HepG2 (cell line): ENCODE results near the gene ZC3H18. TPM values are rescaled to one million over a fixed set of nuclear protein-coding genes. Genes with fewer than 3 reads are reported as not detected.
A peak's percentile ranks its signal among the peaks of the same experiment; 100 is the strongest.

ENCODE experiments used
- BCL3 ChIP-seq: sonication (generic); formaldehyde crosslinking; IDR thresholded peaks from 2 replicates; pipeline ENCODE4 v1.5.1; 2020; ENCODE audit warnings: mild to moderate bottlenecking, missing genetic modification reagents, moderate library complexity
- CCDC6 ChIP-seq: sonication (generic); formaldehyde crosslinking; IDR thresholded peaks from 2 replicates; pipeline ENCODE4 v1.8.1; 2022; ENCODE audit warnings: mild to moderate bottlenecking, missing genetic modification reagents, moderate library complexity
- GPN1 ChIP-seq: sonication (generic); formaldehyde crosslinking; IDR thresholded peaks from 2 replicates; pipeline ENCODE4 v1.5.1; 2020; ENCODE audit warnings: missing genetic modification reagents, borderline replicate concordance
- HNF1A ChIP-seq, 2 experiments: sonication (generic) in 1 of 2; formaldehyde crosslinking in 1 of 2; IDR thresholded peaks; 2 replicates each; pipeline versions ENCODE4 v1.4.0 to v1.6.1; 2016 to 2020; ENCODE audit warnings: borderline replicate concordance in 1 of 2, low read depth in 1 of 2, mild to moderate bottlenecking in 1 of 2, missing genetic modification reagents in 1 of 2
- HOXA9 ChIP-seq: sonication (generic); formaldehyde crosslinking; IDR thresholded peaks from 2 replicates; pipeline ENCODE4 v1.8.1; 2022; ENCODE audit warnings: missing genetic modification reagents, mild to moderate bottlenecking, moderate library complexity, borderline replicate concordance
- NCOA1 ChIP-seq: sonication (generic); formaldehyde crosslinking; IDR thresholded peaks from 2 replicates; pipeline ENCODE4 v1.9.0; 2021; ENCODE audit warnings: missing genetic modification reagents
- RBM22 ChIP-seq: fragments of 200-400 bp; formaldehyde crosslinking; optimal IDR thresholded peaks from 2 replicates; pipeline ENCODE3; 2017; ENCODE audit warnings: mild to moderate bottlenecking, low read length, moderate library complexity
- RELA ChIP-seq: sonication (generic); formaldehyde crosslinking; IDR thresholded peaks from 2 replicates; pipeline ENCODE4 v1.4.0; 2020; ENCODE audit warnings: missing genetic modification reagents
- SKIL ChIP-seq: sonication (generic); formaldehyde crosslinking; IDR thresholded peaks from 2 replicates; pipeline ENCODE4 v1.8.0; 2022; ENCODE audit warnings: missing genetic modification reagents, mild to moderate bottlenecking, moderate library complexity, borderline replicate concordance
- SRY ChIP-seq: sonication (generic); formaldehyde crosslinking; IDR thresholded peaks from 2 replicates; pipeline ENCODE4 v1.8.0; 2022; ENCODE audit warnings: mild to moderate bottlenecking, missing genetic modification reagents
- ZBTB7B ChIP-seq: sonication (generic); formaldehyde crosslinking; IDR thresholded peaks from 2 replicates; pipeline ENCODE4 v1.4.0; 2020; ENCODE audit warnings: missing genetic modification reagents
- ZFP41 ChIP-seq: sonication (generic); formaldehyde crosslinking; IDR thresholded peaks from 2 replicates; pipeline ENCODE4 v1.4.0; 2020; ENCODE audit warnings: mild to moderate bottlenecking, missing genetic modification reagents, borderline replicate concordance
- ZMYM2 ChIP-seq: sonication (generic); formaldehyde crosslinking; IDR thresholded peaks from 2 replicates; pipeline ENCODE4 v1.8.0; 2022; ENCODE audit warnings: mild to moderate bottlenecking, missing genetic modification reagents
- ZNF414 ChIP-seq: sonication (generic); formaldehyde crosslinking; IDR thresholded peaks from 2 replicates; pipeline ENCODE4 v1.5.0; 2020; ENCODE audit warnings: missing genetic modification reagents
- ZNF740 ChIP-seq: sonication (generic); formaldehyde crosslinking; IDR thresholded peaks from 2 replicates; pipeline ENCODE4 v1.4.0; 2020; ENCODE audit warnings: missing genetic modification reagents
- ZSCAN29 ChIP-seq: sonication (generic); formaldehyde crosslinking; conservative IDR thresholded peaks from 2 replicates; pipeline ENCODE4 v1.4.0; 2020; ENCODE audit warnings: mild to moderate bottlenecking, missing genetic modification reagents
- polyA plus RNA-seq, 8 experiments: library from polyadenylated mRNA; depleted of rRNA in 3 of 8; stranded (reverse) in 7 of 8; unstranded in 1 of 8; fragments of >200 nt; fragmentation: Illumina TruSeq in 4 of 8; extraction: Trizol in 4 of 8; gene quantifications; 2 replicates each; pipeline versions ENCODE4 v1.2.1 to v1.2.3, GENCODE V29; 2011 to 2016; ENCODE audit warnings: low read depth in 4 of 8, missing spikeins in 1 of 8, mixed read lengths in 1 of 8; ENCODE audit not compliant: insufficient read depth in 1 of 8
- total RNA-seq, 5 experiments: library from RNA; depleted of rRNA; stranded (reverse); fragments of >200 nt; fragmentation: Illumina TruSeq; extraction: Trizol; gene quantifications; 2 replicates each; pipeline ENCODE4 v1.2.3, GENCODE V29; 2016; ENCODE audit warnings: low read depth in 1 of 5
- TF ChIP-seq, protein P1 (sequence below): sonication (generic); formaldehyde crosslinking; IDR thresholded peaks from 2 replicates; pipeline ENCODE4 v1.4.0; 2020; ENCODE audit warnings: missing genetic modification reagents

The ZC3H18 gene
- total and polyA plus RNA-seq, 2 of the 13 experiments (the other 11 are each of a cell fraction or from before 2014, with no cell fraction given): 11.2 to 27.4 TPM

DNA sequence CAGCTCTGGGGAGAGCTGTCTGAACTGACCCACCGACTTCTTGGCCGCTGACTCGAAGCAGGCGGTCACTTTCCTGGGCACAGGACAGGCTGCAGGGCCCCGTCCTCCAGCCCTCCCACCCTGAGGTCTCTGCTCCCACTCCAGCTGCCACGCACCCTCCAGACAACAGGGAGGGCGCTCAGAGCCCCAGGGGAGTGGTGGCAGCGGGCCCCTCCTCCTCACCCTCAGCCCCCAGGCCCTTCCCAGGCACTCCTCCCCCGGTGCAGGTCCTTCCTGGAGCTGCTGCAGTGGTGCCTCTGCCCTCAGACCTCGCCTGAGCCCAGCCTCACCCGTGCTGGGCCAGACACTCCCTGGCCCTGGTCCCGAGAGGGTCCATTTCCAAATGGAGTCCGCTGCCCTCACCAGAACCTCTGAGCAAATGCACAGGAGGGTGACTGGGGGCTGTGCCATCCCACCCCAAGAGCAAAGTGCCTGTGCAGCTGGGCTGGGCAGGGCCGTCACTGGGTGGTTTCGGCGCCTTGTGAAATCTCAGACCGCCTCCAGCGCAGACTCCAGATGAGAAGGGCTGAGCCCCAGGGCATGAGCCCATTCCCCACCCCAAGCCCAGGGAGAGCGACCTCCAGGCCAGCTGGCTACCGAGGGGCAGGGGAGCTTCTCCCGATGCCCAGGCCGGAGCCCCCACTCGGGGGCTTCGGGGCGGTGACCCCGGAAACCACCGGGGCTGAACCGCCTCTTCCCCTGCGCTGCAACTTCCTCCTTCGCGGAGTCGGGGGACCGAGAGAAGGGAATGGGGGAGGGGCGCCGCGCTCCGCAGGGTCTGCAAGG, 79.9 kb downstream of the ZC3H18 start (continued):
- TF ChIP-seq SKIL (CRISPR knock-in tag) (peak; percentile 21; the same call in 1 of the 2 replicates), ZNF414 (CRISPR knock-in tag) (no peak), ZNF740 (CRISPR knock-in tag) (no peak), SRY (peak; percentile 14; the same call in 1 of the 2 replicates), CCDC6 (peak; percentile 53; the same call in 1 of the 2 replicates), NCOA1 (0 out of 2 replicates have a peak, but pooled peaks have one; percentile 34), ZMYM2 (CRISPR knock-in tag) (no peak), RBM22 (no peak), RELA (CRISPR knock-in tag) (0 out of 2 replicates have a peak, but pooled peaks have one; percentile 63), HOXA9 (no peak), ZBTB7B (CRISPR knock-in tag) (no peak; the same call in 1 of the 2 replicates), HNF1A (IDR thresholded peaks at IDR 0.05; ENCODE audit: low read depth) (no peak), HNF1A (CRISPR knock-in tag; IDR thresholded peaks at IDR 0.05; ENCODE audit: borderline replicate concordance) (peak; percentile 32; the same call in 1 of the 2 replicates), ZSCAN29 (CRISPR knock-in tag) (0 out of 2 replicates have a peak, but pooled peaks have one; percentile 24), BCL3 (CRISPR knock-in tag) (0 out of 2 replicates have a peak, but pooled peaks have one; percentile 2), ZFP41 (0 out of 2 replicates have a peak, but pooled peaks have one; percentile 25), GPN1 (CRISPR knock-in tag) (no peak)
- TF ChIP-seq, protein P1, sequence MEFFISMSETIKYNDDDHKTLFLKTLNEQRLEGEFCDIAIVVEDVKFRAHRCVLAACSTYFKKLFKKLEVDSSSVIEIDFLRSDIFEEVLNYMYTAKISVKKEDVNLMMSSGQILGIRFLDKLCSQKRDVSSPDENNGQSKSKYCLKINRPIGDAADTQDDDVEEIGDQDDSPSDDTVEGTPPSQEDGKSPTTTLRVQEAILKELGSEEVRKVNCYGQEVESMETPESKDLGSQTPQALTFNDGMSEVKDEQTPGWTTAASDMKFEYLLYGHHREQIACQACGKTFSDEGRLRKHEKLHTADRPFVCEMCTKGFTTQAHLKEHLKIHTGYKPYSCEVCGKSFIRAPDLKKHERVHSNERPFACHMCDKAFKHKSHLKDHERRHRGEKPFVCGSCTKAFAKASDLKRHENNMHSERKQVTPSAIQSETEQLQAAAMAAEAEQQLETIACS (CRISPR knock-in tag): 0 out of 2 replicates have a peak, but pooled peaks have one; percentile 14
